H1 (cell line): Measurements from ENCODE around the gene PRX. TPM values are rescaled to one million over a fixed set of nuclear protein-coding genes. Genes with fewer than 3 reads are reported as not detected.

Experiments used
- SP4 ChIP-seq: IDR thresholded peaks from 2 replicates; pipeline ENCODE4 v1.6.1; 2012; ENCODE audit warnings: low read length, inconsistent platforms
- polyA plus RNA-seq, 7 experiments: library from polyadenylated mRNA; depleted of rRNA in 3 of 7; stranded (reverse) in 5 of 7; unstranded in 2 of 7; fragments of >200 nt in 5 of 7; fragments of 200-250 nt in 2 of 7; gene quantifications; 1 replicate in 5 of 7; 2 replicates in 1 of 7; 4 replicates in 1 of 7; pipeline versions ENCODE4 v1.2.1 to v1.2.3, GENCODE V29; 2011 to 2013; ENCODE audit warnings: missing spikeins in 2 of 7, mixed read lengths in 2 of 7
- total RNA-seq: library from RNA; stranded (reverse); fragmentation: NEBNext Ultra II Directional; extraction: Animal tissue kit (Norgen Biotek cat#: 25700); gene quantifications from 2 replicates; pipeline ENCODE4 v1.2.1, GENCODE V29; 2021
- TF ChIP-seq, protein P1 (sequence below), 3 experiments: IDR thresholded peaks; 1 replicate in 2 of 3; 2 replicates in 1 of 3; pipeline versions ENCODE4 v1.5.1 to v1.6.1; 2011; ENCODE audit warnings: low read length in 3 of 3, mild to moderate bottlenecking in 3 of 3, inconsistent platforms in 2 of 3, low read depth in 1 of 3, moderate library complexity in 1 of 3; ENCODE audit not compliant: insufficient read depth in 1 of 3; ENCODE audit errors: control extremely low read depth in 1 of 3

Gene PRX
- total and polyA plus RNA-seq, 2 of the 8 experiments (the other 6 are each of a cell fraction or from before 2014, with no cell fraction given) = 2.8 to 5.8 TPM

- TF ChIP-seq, protein P1, sequence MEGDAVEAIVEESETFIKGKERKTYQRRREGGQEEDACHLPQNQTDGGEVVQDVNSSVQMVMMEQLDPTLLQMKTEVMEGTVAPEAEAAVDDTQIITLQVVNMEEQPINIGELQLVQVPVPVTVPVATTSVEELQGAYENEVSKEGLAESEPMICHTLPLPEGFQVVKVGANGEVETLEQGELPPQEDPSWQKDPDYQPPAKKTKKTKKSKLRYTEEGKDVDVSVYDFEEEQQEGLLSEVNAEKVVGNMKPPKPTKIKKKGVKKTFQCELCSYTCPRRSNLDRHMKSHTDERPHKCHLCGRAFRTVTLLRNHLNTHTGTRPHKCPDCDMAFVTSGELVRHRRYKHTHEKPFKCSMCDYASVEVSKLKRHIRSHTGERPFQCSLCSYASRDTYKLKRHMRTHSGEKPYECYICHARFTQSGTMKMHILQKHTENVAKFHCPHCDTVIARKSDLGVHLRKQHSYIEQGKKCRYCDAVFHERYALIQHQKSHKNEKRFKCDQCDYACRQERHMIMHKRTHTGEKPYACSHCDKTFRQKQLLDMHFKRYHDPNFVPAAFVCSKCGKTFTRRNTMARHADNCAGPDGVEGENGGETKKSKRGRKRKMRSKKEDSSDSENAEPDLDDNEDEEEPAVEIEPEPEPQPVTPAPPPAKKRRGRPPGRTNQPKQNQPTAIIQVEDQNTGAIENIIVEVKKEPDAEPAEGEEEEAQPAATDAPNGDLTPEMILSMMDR (IDR thresholded peaks at IDR 0.05; ENCODE audit: control extremely low read depth in 1 of 3, insufficient read depth in 1 of 3, low read depth in 1 of 3, low read length in 3 of 3) = no peak
- TF ChIP-seq SP4 = no peak
- TF ChIP-seq, all 59 proteins: peak for 0
These were observed 54.4 kb downstream of the PRX start (continued) for GRCh38 chr19:40358773-40359172.
